Fibroblast of lung (primary cell): ENCODE data around the gene OLFM1.

Source experiments
- CTCF ChIP-seq, 2 donors: IDR thresholded peaks in 1 of 2; conservative IDR thresholded peaks in 1 of 2; 1 replicate in 1 of 2; 2 replicates in 1 of 2; pipeline ENCODE4 v1.5.1; 2011 to 2012; ENCODE audit warnings: low read length in 2 of 2, control low read depth in 1 of 2, inconsistent platforms in 1 of 2, low read depth in 1 of 2, mild to moderate bottlenecking in 1 of 2
- EZH2 ChIP-seq: IDR thresholded peaks from 2 replicates; pipeline ENCODE4 v1.5.1; 2012; ENCODE audit warnings: low read length, control low read depth, mild to moderate bottlenecking; ENCODE audit errors: missing control alignments

GRCh38 chr9:135070198-135070951, 17.1 kb upstream of the OLFM1 start:
- no peak for TF ChIP-seq CTCF (conservative IDR thresholded peaks at IDR 0.05 in 1 of 2, IDR thresholded peaks at IDR 0.05 in 1 of 2; ENCODE audit: low read depth in 1 of 2, low read length in 2 of 2)
- no peak for TF ChIP-seq EZH2
